T-helper 1 cell treated with Interleukin-12 subunit alpha and Interleukin-12 subunit beta and Interleukin-4 antibody, amounts not matched to agents 30 μg/mL and 1 μg/mL, for 36 hours (primary cell): Measurements from ENCODE around the gene GRID2IP.

Experiments used
- H3K27ac Mint-ChIP-seq: one replicate; pipeline ENCODE4 v1.8.0; 2021; ENCODE audit warnings: mild to moderate bottlenecking, mixed read lengths
- H3K27me3 Mint-ChIP-seq: one replicate; pipeline ENCODE4 v1.8.0; 2021; ENCODE audit warnings: low read depth, mixed read lengths
- H3K36me3 Mint-ChIP-seq: one replicate; pipeline ENCODE4 v1.8.0; 2021; ENCODE audit warnings: low read depth, mixed read lengths
- H3K4me1 Mint-ChIP-seq: one replicate; pipeline ENCODE4 v1.8.0; 2021; ENCODE audit warnings: low read depth, mixed read lengths
- H3K4me3 Mint-ChIP-seq: one replicate; pipeline ENCODE4 v1.8.0; 2021; ENCODE audit warnings: mild to moderate bottlenecking, moderate library complexity, mixed read lengths
- H3K9me3 Mint-ChIP-seq: one replicate; pipeline ENCODE4 v1.8.0; 2021; ENCODE audit warnings: mixed read lengths

The GRID2IP gene

DNA sequence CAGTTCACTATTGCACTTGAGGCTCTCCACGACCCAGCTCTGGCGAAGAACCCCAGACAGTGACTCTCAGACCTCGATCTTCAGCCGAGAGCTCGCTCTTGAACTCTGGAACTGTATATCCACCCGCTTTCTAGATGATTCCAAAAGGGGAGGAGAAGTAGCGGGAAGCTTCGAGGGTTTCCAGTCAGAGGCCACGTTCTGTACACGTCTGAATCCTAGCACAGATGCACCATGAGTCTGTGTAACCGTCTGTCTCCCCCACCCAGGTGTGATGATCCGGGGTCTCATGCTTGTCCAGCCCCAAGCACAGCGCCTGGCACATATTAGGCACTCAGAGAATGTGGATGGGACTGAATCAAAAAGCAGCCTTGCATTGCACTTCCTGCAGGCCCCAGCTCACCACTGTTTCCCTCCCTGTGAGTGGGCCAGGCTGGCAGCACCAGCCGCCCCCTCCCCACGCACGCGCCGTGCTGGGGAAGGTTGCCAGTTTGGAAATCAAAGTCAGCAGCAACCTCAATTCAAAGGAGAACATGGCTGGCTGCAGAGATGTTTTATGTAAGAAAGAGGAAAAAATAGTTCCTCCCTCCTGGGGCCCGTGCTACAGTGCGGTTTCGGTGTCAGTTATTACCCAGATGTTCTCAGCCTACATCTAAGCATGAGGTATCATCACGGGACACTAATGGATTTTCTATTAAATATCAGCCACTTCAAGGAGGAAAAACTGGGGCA, 5.7 kb downstream of the GRID2IP start:
- H3K4me1 Mint-ChIP-seq: no peaks in the 10 kb centered on the region
- H3K27ac Mint-ChIP-seq: no peak overlapping the region
- no peaks in the 10 kb centered on the region for H3K27me3 Mint-ChIP-seq
- no peaks in the 10 kb centered on the region for H3K36me3 Mint-ChIP-seq
- no peak overlapping the region for H3K4me3 Mint-ChIP-seq
- H3K9me3 Mint-ChIP-seq: no peaks in the 10 kb centered on the region

DNA sequence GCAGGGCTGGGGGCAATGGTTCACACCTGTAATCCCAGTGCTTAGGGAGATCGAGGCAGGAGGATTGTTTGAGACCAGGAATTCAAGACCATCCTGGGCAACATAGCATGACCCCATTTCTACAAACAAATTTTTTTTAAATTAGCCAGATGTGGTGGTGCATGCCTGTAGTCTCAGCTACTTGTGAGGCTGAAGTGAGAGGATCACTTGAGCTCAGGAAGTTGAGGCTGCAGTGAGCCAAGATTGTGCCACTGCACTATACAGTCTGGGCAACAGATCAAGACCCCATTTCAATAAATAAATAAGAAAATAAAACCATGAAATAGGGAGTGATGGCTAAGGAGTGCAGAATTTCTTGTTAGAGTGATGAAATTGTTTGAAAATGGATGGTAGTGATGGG, 8.9 kb downstream of the GRID2IP start:
- Mint-ChIP-seq H3K9me3 (no peaks in the 10 kb centered on the region), H3K4me3 (no peak overlapping the region), H3K27me3 (peaks cover 13% of the 10 kb centered on the region), H3K4me1 (no peaks in the 10 kb centered on the region), H3K27ac (no peak overlapping the region), H3K36me3 (no peaks in the 10 kb centered on the region)

DNA sequence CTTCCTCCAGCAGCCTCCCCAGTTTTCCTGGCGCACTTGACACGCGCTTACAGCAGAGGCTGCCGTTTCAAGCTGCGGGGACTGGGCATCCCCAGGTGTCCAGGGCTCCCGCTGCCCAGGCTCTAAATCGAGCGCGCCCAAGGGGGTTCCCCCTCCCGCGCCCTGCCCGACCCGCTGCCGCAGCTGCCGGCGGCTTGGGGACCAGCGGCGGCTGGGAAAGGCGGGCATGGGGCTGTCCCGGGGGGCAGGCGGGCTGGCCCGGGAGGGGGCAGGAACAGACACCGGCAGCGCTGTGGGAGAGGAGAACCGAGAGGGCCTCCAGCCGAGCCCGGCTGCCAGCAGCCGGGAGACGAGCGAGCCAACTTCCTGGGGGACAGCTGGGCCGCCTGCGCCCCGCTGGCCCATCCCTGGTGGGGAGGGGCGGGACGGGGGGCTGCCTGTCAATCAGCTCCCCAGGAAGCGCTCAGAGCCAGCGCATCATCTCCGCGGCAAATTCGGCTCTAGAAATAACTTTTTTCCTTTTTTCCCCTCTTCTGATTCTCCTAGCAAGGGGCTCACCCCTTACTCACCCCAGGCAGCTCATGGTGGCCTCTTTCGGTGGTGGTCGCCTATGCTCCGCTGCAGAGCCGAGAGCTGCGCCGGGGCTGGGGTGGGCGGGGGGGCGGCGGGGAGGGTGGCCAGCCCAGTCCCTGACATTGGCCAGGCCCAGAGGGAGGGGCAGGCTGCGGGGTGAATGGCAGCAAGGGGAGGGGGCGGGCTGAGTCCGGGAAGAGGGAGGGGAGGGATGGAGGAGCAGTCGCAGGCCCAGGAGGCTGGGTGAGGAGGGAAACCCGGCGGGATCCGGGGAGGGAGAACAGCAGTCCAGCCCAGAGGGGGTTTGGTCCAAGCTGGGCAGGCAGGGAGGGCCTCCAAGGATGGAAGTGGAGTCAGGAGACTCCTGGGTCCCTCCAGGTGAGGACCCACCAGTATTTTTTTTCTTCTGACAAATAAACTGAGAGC, 14.7 kb downstream of the GRID2IP start:
- Mint-ChIP-seq H3K9me3 (no peaks in the 10 kb centered on the region), H3K36me3 (no peaks in the 10 kb centered on the region), H3K27ac (no peak overlapping the region), H3K27me3 (peaks cover 39% of the 10 kb centered on the region), H3K4me1 (peaks cover 8% of the 10 kb centered on the region), H3K4me3 (no peak overlapping the region)

DNA sequence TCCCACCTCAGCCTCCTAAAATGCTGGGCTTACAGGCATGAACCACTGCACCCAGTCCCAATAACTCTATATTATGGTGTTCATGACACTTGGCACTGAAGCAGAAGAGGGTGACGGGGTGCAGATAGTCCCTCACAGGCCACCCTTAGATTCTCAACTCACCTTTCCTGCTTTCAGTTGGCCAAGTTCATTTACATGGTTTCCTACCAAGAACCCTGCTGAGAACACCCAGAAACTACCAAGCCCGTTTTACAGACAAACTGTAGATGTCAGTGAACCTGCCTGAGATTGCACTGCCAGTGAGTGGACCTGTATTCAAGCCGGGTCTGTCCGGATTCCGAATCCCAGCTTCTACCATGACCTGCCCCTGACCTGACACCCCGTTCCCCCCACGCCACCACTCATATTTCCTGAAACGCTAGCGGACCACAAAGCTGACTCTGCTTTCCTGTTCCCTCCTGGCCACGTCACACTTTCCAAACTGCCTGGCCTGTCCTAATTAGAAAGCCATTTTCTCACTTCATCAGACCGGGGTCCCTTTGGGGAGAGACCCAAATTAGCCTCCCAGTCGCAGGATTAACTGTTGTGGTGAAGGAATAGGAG, 17.3 kb downstream of the GRID2IP start:
- Mint-ChIP-seq H3K4me3 (no peak overlapping the region), H3K36me3 (no peaks in the 10 kb centered on the region), H3K9me3 (no peaks in the 10 kb centered on the region), H3K4me1 (peaks cover 8% of the 10 kb centered on the region), H3K27me3 (peaks cover 59% of the 10 kb centered on the region), H3K27ac (no peak overlapping the region)

DNA sequence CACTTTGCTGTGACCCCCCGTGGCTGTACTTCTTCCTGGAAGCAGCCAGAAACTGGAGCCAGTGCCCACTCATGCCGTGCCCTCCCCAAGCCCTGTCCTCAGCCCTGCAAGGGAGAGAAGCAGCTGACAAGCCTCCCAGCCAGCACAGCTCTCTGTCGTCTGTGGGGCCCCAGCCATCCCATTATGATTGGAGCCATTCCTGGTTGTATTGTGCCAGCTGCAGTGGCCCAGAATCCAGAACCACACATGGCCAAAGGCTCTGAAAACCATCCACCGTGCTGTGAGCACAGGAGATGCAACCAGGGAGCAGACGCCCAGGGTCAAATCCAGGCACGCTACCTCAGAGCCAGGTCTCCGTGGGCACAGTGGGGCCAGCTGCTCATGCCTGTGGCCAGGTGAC, 18.7 kb downstream of the GRID2IP start:
- Mint-ChIP-seq H3K27me3 (peaks cover 57% of the 10 kb centered on the region), H3K27ac (no peak overlapping the region), H3K4me1 (peaks cover 8% of the 10 kb centered on the region), H3K4me3 (no peak overlapping the region), H3K36me3 (no peaks in the 10 kb centered on the region), H3K9me3 (no peaks in the 10 kb centered on the region)

DNA sequence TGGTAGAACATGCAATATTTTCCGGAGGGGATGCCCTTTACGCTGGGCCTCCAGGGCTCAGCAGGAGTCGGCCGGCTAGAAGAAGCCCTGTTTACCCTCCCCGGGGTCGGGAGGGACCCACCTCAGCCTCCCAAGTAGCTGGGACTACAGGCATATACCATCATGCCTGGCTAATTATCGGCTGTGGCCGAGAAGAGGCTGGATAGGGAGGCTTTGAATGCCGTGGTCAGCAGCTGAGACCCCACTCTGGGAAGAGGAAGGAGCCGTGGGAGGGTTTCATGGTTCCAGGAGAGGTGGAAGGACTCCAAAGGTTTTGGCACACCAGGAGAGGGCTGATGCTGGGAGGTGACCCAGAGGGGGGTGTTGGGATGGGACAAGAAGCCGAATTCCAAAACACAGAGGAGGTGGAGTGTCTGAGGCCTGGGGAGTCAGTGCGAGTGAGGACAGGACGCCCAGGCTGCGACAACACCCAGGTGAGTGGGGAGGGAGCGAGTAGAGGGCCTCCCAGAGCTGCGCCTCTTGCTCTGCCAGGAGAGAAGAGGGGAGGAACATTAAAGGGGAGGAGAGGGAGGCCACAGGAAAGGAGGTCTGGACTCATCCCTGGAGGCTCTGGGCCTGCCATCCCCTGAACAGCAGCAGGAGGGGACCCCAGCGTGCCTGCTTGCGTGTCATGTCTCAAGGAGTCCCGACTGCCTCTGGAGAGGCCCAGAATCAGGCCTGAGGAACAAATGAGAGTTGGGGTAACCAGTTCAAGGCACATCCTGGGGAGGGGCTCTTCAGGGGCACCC, 19.6 kb downstream of the GRID2IP start:
- no peaks in the 10 kb centered on the region for H3K9me3 Mint-ChIP-seq
- H3K4me3 Mint-ChIP-seq: peak overlapping the region; percentile 56
- peaks cover 64% of the 10 kb centered on the region for H3K27me3 Mint-ChIP-seq
- no peak overlapping the region for H3K27ac Mint-ChIP-seq
- H3K36me3 Mint-ChIP-seq: no peaks in the 10 kb centered on the region
- peaks cover 14% of the 10 kb centered on the region for H3K4me1 Mint-ChIP-seq

DNA sequence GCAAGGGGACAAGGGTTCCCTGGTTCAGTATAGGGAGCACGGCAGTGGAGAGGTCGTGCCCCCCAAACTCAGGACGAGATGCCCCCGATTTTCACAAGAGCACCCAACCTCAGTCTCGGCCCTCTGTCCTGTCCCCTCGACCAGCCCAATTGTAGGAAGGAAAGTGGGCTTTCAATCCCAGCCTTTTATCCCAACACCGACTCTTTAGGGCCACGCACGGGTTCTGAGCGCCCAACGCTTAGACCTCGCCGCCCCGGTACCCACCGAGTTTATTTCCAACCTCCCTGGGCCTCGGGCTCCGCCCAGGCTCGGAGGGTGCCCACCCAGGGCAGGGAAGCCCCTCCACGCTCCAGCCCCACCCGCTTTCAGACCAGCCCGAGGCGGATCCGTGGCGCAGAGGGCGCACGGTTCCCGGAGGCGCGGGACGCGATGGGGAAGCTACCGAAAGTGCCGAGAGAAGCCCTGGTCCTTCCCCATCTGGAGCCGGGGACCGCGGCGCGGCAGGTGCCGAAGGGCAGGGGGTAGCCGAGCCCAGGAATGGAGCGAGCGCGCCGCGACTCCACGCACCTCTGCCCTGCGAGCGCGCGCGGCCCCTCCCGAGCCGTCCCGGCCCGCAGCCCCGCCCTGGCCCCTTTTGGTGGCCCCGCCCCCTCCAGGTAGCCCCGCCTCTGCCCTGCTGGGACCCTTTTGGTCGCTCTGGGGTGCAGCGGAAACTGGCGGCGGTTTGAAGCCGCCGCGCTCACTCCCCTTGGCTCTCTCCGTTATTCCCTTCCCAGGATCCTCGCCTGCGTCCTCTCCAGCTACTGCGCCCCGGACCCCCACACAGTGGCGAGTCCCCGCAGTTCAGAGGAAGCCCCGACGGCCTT, 20.4 kb downstream of the GRID2IP start:
- Mint-ChIP-seq H3K4me3 (peak overlapping the region; percentile 67), H3K9me3 (no peaks in the 10 kb centered on the region)

DNA sequence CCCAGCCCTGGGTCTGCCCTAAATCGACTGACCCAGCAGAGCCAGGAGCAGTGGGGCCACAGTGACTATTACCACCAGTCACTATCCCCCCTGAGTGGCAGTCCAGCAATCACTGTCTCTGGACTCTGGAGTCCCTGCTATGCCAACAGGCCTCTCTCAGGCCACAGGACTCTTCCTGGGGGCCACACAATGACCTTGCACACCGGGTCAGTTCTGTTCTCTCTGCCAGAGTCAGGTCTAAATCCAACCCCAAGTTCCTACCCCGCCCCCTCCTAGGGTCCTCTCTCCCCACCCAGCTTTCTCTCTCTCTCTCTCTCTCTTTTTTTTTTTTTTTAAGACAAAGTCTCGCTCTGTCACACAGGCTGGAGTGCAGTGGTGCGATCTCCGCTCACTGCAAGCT, 21.6 kb downstream of the GRID2IP start:
- H3K36me3 Mint-ChIP-seq: no peaks in the 10 kb centered on the region
- H3K4me1 Mint-ChIP-seq: peaks cover 11% of the 10 kb centered on the region
- H3K4me3 Mint-ChIP-seq: no peak overlapping the region
- H3K27ac Mint-ChIP-seq: no peak overlapping the region
- no peaks in the 10 kb centered on the region for H3K9me3 Mint-ChIP-seq
- H3K27me3 Mint-ChIP-seq: peaks cover 56% of the 10 kb centered on the region

More for the DNA sequence above, 20.4 kb downstream of the GRID2IP start:
- H3K4me1 Mint-ChIP-seq: peaks cover 14% of the 10 kb centered on the region
- H3K27ac Mint-ChIP-seq: no peak overlapping the region
- H3K36me3 Mint-ChIP-seq: no peaks in the 10 kb centered on the region
- peaks cover 63% of the 10 kb centered on the region for H3K27me3 Mint-ChIP-seq

DNA sequence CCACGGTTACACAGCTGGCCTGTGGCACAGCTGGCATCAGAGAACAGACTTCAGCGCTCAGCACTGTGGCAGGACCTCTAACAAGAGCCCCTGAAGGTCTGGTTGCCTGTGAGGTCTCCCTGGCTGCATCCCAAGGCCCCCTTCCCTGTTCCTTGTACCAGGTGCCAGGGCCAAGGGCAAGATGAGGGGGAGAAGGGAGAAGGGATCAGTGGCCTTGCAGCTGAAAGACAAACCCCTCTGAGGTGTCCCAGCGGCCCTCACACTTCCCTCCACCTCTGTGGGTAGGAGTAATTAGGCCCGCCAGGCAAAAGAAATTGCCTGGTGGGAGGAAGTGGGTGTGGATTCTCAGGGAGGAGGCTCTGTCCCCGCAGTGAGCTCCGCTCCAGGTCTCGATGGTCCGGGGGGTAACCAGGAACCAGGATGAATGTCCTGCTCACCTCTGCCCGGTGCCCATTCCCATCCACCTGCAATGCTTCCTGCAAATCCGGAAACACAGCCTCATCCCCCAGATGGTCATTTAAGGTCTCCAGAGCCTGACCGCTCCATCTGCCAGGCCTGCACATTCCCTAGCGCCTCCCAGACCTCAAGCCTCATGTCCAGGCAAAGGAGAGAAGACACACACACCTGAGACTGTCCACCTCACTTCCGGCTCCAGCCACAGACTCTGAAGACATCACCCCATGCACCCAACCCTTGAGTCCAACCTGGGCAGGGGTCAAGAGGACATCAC, 22.7 kb downstream of the GRID2IP start:
- Mint-ChIP-seq H3K27me3 (peaks cover 54% of the 10 kb centered on the region), H3K36me3 (no peaks in the 10 kb centered on the region), H3K4me1 (peaks cover 6% of the 10 kb centered on the region), H3K9me3 (no peaks in the 10 kb centered on the region), H3K4me3 (no peak overlapping the region), H3K27ac (no peak overlapping the region)

DNA sequence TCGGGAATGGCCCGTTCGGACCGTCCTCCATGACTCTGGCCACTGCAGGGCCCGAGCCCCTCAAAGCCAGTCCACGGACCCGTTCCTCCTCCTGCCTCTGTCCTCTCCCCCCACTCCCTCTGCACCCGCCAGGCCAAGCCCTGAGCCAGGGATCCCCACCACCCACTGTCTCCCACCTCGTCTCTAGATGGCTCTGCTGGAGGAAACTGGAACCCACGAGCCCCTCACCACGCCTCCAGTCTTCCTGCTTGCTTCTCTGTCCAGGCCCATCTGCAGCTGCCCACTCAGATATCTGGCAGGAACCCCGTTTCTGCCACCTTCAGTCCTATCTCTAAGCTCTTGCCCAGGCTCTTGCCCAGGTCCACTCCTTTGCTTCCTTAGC, 24.3 kb downstream of the GRID2IP start:
- Mint-ChIP-seq H3K27me3 (peaks cover 43% of the 10 kb centered on the region), H3K36me3 (no peaks in the 10 kb centered on the region), H3K27ac (no peak overlapping the region), H3K4me3 (peak overlapping the region; percentile 67), H3K9me3 (no peaks in the 10 kb centered on the region), H3K4me1 (peaks cover 6% of the 10 kb centered on the region)

DNA sequence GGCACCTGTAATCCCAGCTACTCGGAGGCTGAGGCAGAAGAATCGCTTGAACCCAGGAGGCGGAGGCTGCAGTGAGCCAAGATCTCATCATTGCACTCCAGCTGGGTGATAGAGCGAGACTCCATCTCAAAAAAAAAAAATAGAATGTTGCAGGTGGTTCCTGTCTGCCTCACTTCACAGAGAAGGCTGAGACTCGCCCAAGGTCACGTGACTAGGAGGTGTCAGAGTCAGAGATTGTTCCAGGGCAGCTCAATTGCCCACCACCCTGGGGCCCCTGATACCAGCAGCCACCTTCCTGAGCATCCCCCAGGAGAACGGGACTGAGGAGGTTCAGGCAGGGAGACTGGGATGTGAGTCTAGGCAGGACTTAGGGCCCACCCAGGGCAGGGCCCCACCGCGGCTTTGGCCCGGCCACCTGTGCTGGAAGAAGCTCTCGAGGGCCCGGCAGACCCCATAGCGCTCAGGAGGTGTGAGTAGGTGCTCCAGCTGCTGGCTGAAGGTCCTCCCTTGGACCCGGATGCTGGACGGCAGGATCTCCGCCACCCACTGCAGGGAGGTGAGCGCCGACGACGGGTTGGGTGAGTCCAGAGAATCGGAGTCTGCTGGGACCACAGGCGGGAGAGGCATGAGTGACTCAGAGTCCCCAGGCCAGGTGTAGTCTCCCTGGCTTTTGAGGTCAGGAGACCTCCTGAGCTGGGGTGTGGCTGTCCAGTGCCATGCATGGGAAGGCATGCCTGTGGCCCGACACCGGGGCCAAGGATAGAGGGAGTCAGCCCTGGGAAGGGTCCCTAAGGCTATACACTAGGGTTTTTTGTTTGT, 30.9 kb downstream of the GRID2IP start:
- Mint-ChIP-seq H3K36me3 (no peaks in the 10 kb centered on the region), H3K27me3 (peaks cover 3% of the 10 kb centered on the region), H3K9me3 (no peaks in the 10 kb centered on the region), H3K27ac (no peak overlapping the region), H3K4me1 (peaks cover 7% of the 10 kb centered on the region), H3K4me3 (no peak overlapping the region)

DNA sequence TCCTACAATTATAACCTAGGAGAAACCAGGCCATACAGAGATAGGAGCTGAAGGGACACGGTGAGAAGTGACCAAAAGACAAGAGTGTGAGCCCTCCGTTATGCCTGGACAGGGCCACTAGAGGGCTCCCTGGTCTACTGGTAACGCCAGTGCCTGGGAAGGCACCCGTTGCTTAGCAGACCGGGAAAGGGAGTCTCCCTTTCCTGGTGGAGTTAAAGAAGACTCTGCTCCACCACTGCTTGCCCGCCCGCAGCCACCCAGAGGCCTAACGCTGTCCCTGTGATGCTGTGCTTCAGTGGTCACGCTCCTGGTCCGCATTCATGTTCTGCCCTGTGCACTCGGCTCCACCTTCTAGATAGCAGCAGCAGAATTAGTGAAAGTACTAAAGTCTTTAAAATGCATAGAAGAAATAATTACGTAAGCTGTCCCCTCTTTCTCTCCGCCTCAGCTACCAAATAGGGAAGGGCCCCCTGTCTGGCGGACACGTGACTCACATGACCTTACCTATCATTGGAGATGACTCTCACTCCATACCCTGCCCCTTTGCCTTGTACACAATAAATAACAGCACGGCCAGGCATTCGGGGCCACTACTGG, 34.8 kb downstream of the GRID2IP start:
- no peak overlapping the region for H3K27ac Mint-ChIP-seq

More for the DNA sequence above, 34.8 kb downstream of the GRID2IP start:
- Mint-ChIP-seq H3K4me1 (peaks cover 7% of the 10 kb centered on the region), H3K36me3 (no peaks in the 10 kb centered on the region), H3K27me3 (no peaks in the 10 kb centered on the region), H3K4me3 (peak overlapping the region; percentile 76), H3K9me3 (no peaks in the 10 kb centered on the region)
